CD4-positive, alpha-beta memory T cell (primary cell): ENCODE measurements around the gene REX1BD. TPM values are rescaled to one million over a fixed set of nuclear protein-coding genes. Genes with fewer than 3 reads are reported as not detected.

Experiments
- CTCF ChIA-PET: fragments of 350-600 bp; sonication (Branson Sonifier 250); formaldehyde crosslinking; loops from one replicate; lab custom pipeline; 2021; ENCODE audit warnings: inconsistent platforms; ENCODE audit not compliant: partially characterized antibody; lab: Charles Lee
- POLR2A ChIA-PET: fragments of 350-600 bp; sonication (Branson Sonifier 250); formaldehyde crosslinking; loops from one replicate; lab custom pipeline; 2021; ENCODE audit not compliant: partially characterized antibody; lab: Charles Lee
- DNase-seq, 5 donors: peaks; one replicate each; pipeline versions ENCODE4 v3.0.0 to v3.0.0-alpha.2; 2020 to 2022; ENCODE audit warnings: mixed read lengths in 1 of 5
- H3K27ac ChIP-seq: one replicate; pipeline ENCODE4 v1.7.0; 2013; ENCODE audit warnings: low read depth, low read length
- H3K27me3 ChIP-seq: 2 replicates; pipeline ENCODE4 v1.7.0; 2013; ENCODE audit warnings: mild to moderate bottlenecking, low read length, moderate library complexity; ENCODE audit not compliant: insufficient read depth
- H3K36me3 ChIP-seq: 2 replicates; pipeline ENCODE4 v1.7.0; 2013; ENCODE audit warnings: mild to moderate bottlenecking, low read length, moderate library complexity; ENCODE audit not compliant: insufficient read depth
- H3K4me1 ChIP-seq: 2 replicates; pipeline ENCODE4 v1.7.0; 2013; ENCODE audit warnings: mild to moderate bottlenecking, low read length, moderate library complexity; ENCODE audit not compliant: insufficient read depth
- H3K4me3 ChIP-seq, 2 donors: one replicate each; pipeline ENCODE4 v1.7.0; 2013; ENCODE audit warnings: low read length in 2 of 2, mild to moderate bottlenecking in 1 of 2
- H3K9me3 ChIP-seq, 2 donors: one replicate each; pipeline ENCODE4 v1.7.0; 2013; ENCODE audit warnings: low read length in 2 of 2, control low read depth in 1 of 2; ENCODE audit not compliant: control insufficient read depth in 1 of 2
- H3K27ac Mint-ChIP-seq, 7 donors: one replicate each; pipeline ENCODE4 v1.8.0; 2020 to 2021; ENCODE audit warnings: mixed read lengths in 7 of 7, mild to moderate bottlenecking in 6 of 7, inconsistent platforms in 3 of 7, moderate library complexity in 3 of 7
- H3K27me3 Mint-ChIP-seq, 2 donors: one replicate each; pipeline ENCODE4 v1.8.0; 2020 to 2021; ENCODE audit warnings: mixed read lengths in 2 of 2
- H3K36me3 Mint-ChIP-seq, 2 donors: one replicate each; pipeline ENCODE4 v1.8.0; 2020 to 2021; ENCODE audit warnings: mixed read lengths in 2 of 2, inconsistent platforms in 1 of 2, mild to moderate bottlenecking in 1 of 2
- H3K4me1 Mint-ChIP-seq, 4 donors: one replicate each; pipeline ENCODE4 v1.8.0; 2020 to 2021; ENCODE audit warnings: mixed read lengths in 4 of 4, mild to moderate bottlenecking in 1 of 4
- H3K4me3 Mint-ChIP-seq, 8 donors: one replicate each; pipeline ENCODE4 v1.8.0; 2020 to 2021; ENCODE audit warnings: mixed read lengths in 8 of 8, mild to moderate bottlenecking in 7 of 8, moderate library complexity in 6 of 8, inconsistent platforms in 3 of 8
- H3K9me3 Mint-ChIP-seq, 8 donors: one replicate each; pipeline ENCODE4 v1.8.0; 2020 to 2021; ENCODE audit warnings: mixed read lengths in 8 of 8, mild to moderate bottlenecking in 5 of 8, inconsistent platforms in 3 of 8, moderate library complexity in 1 of 8
- intact Hi-C: fragments of 100-400 bp; cut with micrococcal nuclease; formaldehyde crosslinking; loops from one replicate; pipeline ENCODE4 v1.15.1; 2023
- polyA plus RNA-seq, 2 donors: library from polyadenylated mRNA; unstranded; fragments of 300-500 nt; fragmentation: Illumina TruSeq; gene quantifications; one replicate each; pipeline ENCODE4 v1.2.3, GENCODE V29; 2021
- total RNA-seq, 2 experiments: library from RNA; stranded (reverse); gene quantifications; one replicate each; pipeline ENCODE4 v1.2.3, GENCODE V29; 2021

The REX1BD gene
- total and polyA plus RNA-seq, 4 experiments from 2014 or later: 148 to 156 (median 152) TPM

DNA sequence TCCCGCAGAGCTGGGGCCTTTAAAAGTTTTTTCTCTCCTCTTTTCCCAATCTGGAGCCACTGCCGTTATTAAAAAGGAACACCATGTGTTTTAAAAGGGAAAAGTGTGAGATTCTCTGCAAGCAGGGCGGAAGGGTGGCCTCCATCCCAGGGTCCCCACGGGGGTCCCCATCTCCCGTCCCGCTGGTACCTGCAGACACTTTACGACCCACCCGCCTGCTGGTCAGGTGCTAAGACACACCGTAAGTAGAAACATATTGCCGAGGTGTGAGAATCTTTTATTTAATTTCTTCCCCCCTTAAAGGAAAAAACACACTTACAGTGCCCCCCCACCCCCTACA is 16.2 kb downstream of the REX1BD start:
- DNase-seq: no peak
- H3K36me3 Mint-ChIP-seq: no peaks in the 10 kb centered on the region
- no peaks in the 10 kb centered on the region for H3K36me3 ChIP-seq
- H3K4me3 Mint-ChIP-seq: peak overlapping the region in 1 of 8 donors; percentile 68
- H3K27ac ChIP-seq: no peak overlapping the region
- ChIA-PET POLR2A (interaction anchor here (1.4 kb wide), 1 partner anchor 9 kb away, joined by 3 read pairs; the partner anchor contains the start of gene TMEM59L), CTCF (no interaction called here)
- peaks cover 0 to 2% (median 0%) of the 10 kb centered on the region in 8 donors for H3K9me3 Mint-ChIP-seq
- peaks cover 44% of the 10 kb centered on the region for H3K27me3 ChIP-seq
- no peak overlapping the region for H3K4me3 ChIP-seq
- H3K27me3 Mint-ChIP-seq: peaks cover 41 to 44% of the 10 kb centered on the region in 2 donors
- no peak overlapping the region for H3K27ac Mint-ChIP-seq
- peaks cover 7 to 37% (median 18%) of the 10 kb centered on the region in 4 donors for H3K4me1 Mint-ChIP-seq
- no peaks in the 10 kb centered on the region for H3K4me1 ChIP-seq
- intact Hi-C loops: no loop called here
- H3K9me3 ChIP-seq: no peaks in the 10 kb centered on the region

DNA sequence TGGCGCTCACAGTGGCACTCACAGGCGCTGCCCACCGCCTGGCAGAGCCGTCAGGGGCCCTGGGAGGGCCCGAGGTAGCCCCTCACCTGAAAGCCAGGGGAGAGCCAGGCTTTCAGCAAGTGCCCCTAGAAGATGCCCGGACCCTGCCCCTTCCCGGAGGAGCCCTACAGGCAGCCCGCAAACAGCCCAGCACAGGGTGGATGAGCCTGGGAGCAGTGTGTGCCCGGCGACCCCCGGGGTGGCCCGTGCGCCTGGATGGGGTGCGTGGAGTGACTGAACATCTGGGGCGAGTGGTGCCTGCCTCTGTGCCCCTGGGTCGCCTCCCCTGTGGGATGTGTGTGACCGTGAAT is 16.6 kb downstream of the REX1BD start:
- Histone ChIP-seq H3K4me1 (no peaks in the 10 kb centered on the region), H3K4me3 (no peak overlapping the region), H3K27ac (no peak overlapping the region), H3K36me3 (no peaks in the 10 kb centered on the region), H3K27me3 (peaks cover 48% of the 10 kb centered on the region), H3K9me3 (no peaks in the 10 kb centered on the region)
- Mint-ChIP-seq H3K4me3 (peak overlapping the region in 7 of 8 donors; percentile 2 to 68 (median 55)), H3K4me1 (peaks cover 7 to 37% (median 18%) of the 10 kb centered on the region in 4 donors), H3K27me3 (peaks cover 38 to 47% of the 10 kb centered on the region in 2 donors), H3K9me3 (peaks cover 0 to 2% (median 0%) of the 10 kb centered on the region in 8 donors), H3K36me3 (no peaks in the 10 kb centered on the region), H3K27ac (no peak overlapping the region)
- ChIA-PET CTCF (no interaction called here), POLR2A (interaction anchor here (1.4 kb wide), 1 partner anchor 8 kb away, joined by 3 read pairs; the partner anchor contains the start of gene TMEM59L)
- intact Hi-C loops: no loop called here
- DNase-seq: no peak

- Mint-ChIP-seq H3K27me3 (peaks cover 38 to 50% of the 10 kb centered on the region in 2 donors), H3K36me3 (no peaks in the 10 kb centered on the region), H3K9me3 (peaks cover 0 to 2% (median 0%) of the 10 kb centered on the region in 8 donors), H3K4me1 (peaks cover 7 to 37% (median 18%) of the 10 kb centered on the region in 4 donors), H3K4me3 (peak overlapping the region in 7 of 8 donors; percentile 2 to 68 (median 55)), H3K27ac (no peak overlapping the region)
- Histone ChIP-seq H3K4me3 (no peak overlapping the region), H3K27ac (no peak overlapping the region), H3K36me3 (no peaks in the 10 kb centered on the region), H3K9me3 (no peaks in the 10 kb centered on the region), H3K27me3 (peaks cover 52% of the 10 kb centered on the region), H3K4me1 (no peaks in the 10 kb centered on the region)
- CTCF ChIA-PET: no interaction called here
- intact Hi-C loops: no loop called here
- no peak for DNase-seq
- POLR2A ChIA-PET: interaction anchor here (1.4 kb wide), 1 partner anchor 8 kb away, joined by 3 read pairs; the partner anchor contains the start of gene TMEM59L
These were observed 17.1 kb downstream of the REX1BD start for GRCh38 chr19:18605546-18606280.

DNA sequence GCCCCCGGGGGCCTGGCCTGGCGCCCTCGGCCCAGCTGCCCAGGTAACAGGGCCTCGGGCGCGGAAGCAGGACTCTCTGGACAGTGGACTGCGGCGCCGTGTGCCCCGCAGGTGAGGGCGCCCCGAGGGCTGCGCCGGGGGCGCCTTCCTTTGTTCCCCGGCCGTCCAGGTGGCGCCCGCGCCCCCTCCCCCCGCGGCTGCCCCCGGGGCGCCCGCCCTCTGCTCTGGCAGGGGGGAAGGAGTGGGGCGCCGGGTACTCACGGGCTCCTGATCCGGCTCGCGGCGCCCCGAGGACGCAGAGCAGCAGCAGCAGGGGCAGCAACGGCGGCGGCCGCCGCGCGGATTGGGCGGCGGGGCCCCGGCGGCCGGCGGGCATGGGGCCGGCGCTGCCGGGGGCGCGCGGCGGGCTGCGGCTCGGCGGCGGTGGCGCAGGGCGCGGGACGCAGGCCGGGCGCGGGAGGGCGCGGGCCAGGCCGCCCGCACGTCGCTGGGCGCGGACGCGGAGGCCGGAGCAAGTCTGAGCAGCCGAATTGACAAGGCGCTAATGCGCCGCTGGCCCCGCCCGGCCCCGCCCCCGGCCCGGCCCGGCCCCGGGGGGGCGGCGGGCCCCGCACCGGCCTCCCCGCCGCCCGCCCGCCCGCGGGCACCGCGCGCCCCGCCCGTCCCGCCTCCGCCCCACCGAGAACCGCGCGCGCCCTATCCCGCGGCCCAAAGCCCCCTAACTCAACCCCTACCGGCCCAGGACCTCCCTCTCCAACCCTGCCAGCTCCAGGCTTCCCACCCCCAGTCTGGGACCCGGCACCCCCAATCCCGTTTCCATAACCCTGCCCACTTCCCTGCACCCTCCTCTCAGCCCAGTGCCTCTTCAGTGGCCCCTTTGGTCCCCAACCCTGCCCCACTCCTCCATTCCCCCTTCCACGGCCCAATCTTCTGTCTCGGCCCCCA is 18.0 kb downstream of the REX1BD start, which contains the start of gene CRLF1:
TSS of gene CRLF1 (minus strand) at position 519 of the 945 bp plus-strand sequence. CDS start at position 376, 143 bp downstream.
- Histone ChIP-seq H3K4me3 (no peak within 1 kb of the TSS), H3K27me3 (peaks cover 58% of the 10 kb centered on the region), H3K9me3 (no peaks in the 10 kb centered on the region), H3K36me3 (no peaks in the 10 kb centered on the region), H3K27ac (no peak within 1 kb of the TSS), H3K4me1 (peaks cover 5% of the 10 kb centered on the region)
- Mint-ChIP-seq H3K27ac (peak within 1 kb of the TSS in 1 of 7 donors; percentile 35), H3K27me3 (peaks cover 41 to 53% of the 10 kb centered on the region in 2 donors), H3K36me3 (no peaks in the 10 kb centered on the region), H3K9me3 (peaks cover 0 to 2% (median 0%) of the 10 kb centered on the region in 8 donors), H3K4me3 (peak within 1 kb of the TSS in 1 of 8 donors; percentile 52), H3K4me1 (peaks cover 12 to 44% (median 23%) of the 10 kb centered on the region in 4 donors)
- no peak for DNase-seq
- intact Hi-C loops: no loop called here
- CTCF ChIA-PET: no interaction called here
- POLR2A ChIA-PET: interaction anchor here (1.5 kb wide), 1 partner anchor 19 kb away, joined by 3 read pairs; no protein-coding TSS in a partner anchor

GRCh38 chr19:18607226-18608101 is 18.9 kb downstream of the REX1BD start:
- ChIA-PET POLR2A (interaction anchor here (1.5 kb wide), 1 partner anchor 20 kb away, joined by 3 read pairs; no protein-coding TSS in a partner anchor), CTCF (no interaction called here)
- H3K4me3 ChIP-seq: no peak overlapping the region
- H3K9me3 ChIP-seq: no peaks in the 10 kb centered on the region
- peaks cover 13% of the 10 kb centered on the region for H3K4me1 ChIP-seq
- Mint-ChIP-seq H3K9me3 (peaks cover 0 to 2% (median 0%) of the 10 kb centered on the region in 8 donors), H3K27ac (peak overlapping the region in 1 of 7 donors; percentile 35), H3K27me3 (peaks cover 39 to 51% of the 10 kb centered on the region in 2 donors), H3K4me1 (peaks cover 17 to 50% (median 28%) of the 10 kb centered on the region in 4 donors), H3K4me3 (peak overlapping the region in 1 of 8 donors; percentile 52), H3K36me3 (no peaks in the 10 kb centered on the region)
- no peaks in the 10 kb centered on the region for H3K36me3 ChIP-seq
- no peak overlapping the region for H3K27ac ChIP-seq
- peaks cover 65% of the 10 kb centered on the region for H3K27me3 ChIP-seq
- no peak for DNase-seq
- intact Hi-C loops: no loop called here

- Mint-ChIP-seq H3K9me3 (peaks cover 0 to 2% (median 0%) of the 10 kb centered on the region in 8 donors), H3K36me3 (no peaks in the 10 kb centered on the region), H3K4me3 (peak overlapping the region in 2 of 8 donors; percentile 30 to 53), H3K27ac (peak overlapping the region in 1 of 7 donors; percentile 35), H3K4me1 (peaks cover 15 to 49% (median 25%) of the 10 kb centered on the region in 4 donors), H3K27me3 (peaks cover 35 to 49% of the 10 kb centered on the region in 2 donors)
- ChIA-PET POLR2A (no interaction called here), CTCF (no interaction called here)
- Histone ChIP-seq H3K4me1 (peaks cover 19% of the 10 kb centered on the region), H3K27ac (no peak overlapping the region), H3K4me3 (no peak overlapping the region), H3K9me3 (no peaks in the 10 kb centered on the region), H3K27me3 (peaks cover 64% of the 10 kb centered on the region), H3K36me3 (no peaks in the 10 kb centered on the region)
- no peak for DNase-seq
- intact Hi-C loops: no loop called here
These were observed 19.7 kb downstream of the REX1BD start for GRCh38 chr19:18608102-18608804.
